Measurements from ENCODE around the gene STXBP1.
"Not testable (repeated sequence)": the region's sequence is repeated elsewhere in the genome, so short reads cannot be mapped to it uniquely, and the experiment has no call there.

Gene STXBP1

GRCh38 chr9:127577194-127577593, 34.9 kb upstream of the STXBP1 start:
- DNase-seq (ENCODE audit: low spot score) = not testable (repeated sequence)

- DNase-seq (ENCODE audit: low spot score) = no peak
Measured at GRCh38 chr9:127578627-127578951, 33.5 kb upstream of the STXBP1 start.

GRCh38 chr9:127578952-127579853, 32.9 kb upstream of the STXBP1 start:
- no peak for DNase-seq (ENCODE audit: low spot score)

GRCh38 chr9:127580366-127580765, 31.7 kb upstream of the STXBP1 start:
- DNase-seq (ENCODE audit: low spot score) = no peak

GRCh38 chr9:127580879-127581475, 31.1 kb upstream of the STXBP1 start:
- no peak for DNase-seq (ENCODE audit: low spot score)

- DNase-seq (ENCODE audit: low spot score) = not testable (repeated sequence)
Measured at GRCh38 chr9:127584474-127584805, 27.6 kb upstream of the STXBP1 start.

- DNase-seq (ENCODE audit: low spot score) = no peak
Measured at GRCh38 chr9:127585161-127585819, 26.8 kb upstream of the STXBP1 start.

GRCh38 chr9:127586096-127586495, 26.0 kb upstream of the STXBP1 start:
- no peak for DNase-seq (ENCODE audit: low spot score)

- peak; percentile 44 for DNase-seq (ENCODE audit: low spot score)
Measured at GRCh38 chr9:127586537-127586936, 25.5 kb upstream of the STXBP1 start.

- DNase-seq (ENCODE audit: low spot score) = no peak
Measured at GRCh38 chr9:127587966-127588365, 24.1 kb upstream of the STXBP1 start.

GRCh38 chr9:127588740-127589506, 23.2 kb upstream of the STXBP1 start:
- no peak for DNase-seq (ENCODE audit: low spot score)

GRCh38 chr9:127589955-127590370, 22.1 kb upstream of the STXBP1 start:
- no peak for DNase-seq (ENCODE audit: low spot score)

- DNase-seq (ENCODE audit: low spot score) = no peak
Measured at GRCh38 chr9:127595611-127596010, 16.5 kb upstream of the STXBP1 start.

GRCh38 chr9:127598839-127599549, 13.1 kb upstream of the STXBP1 start:
- no peak for DNase-seq (ENCODE audit: low spot score)

GRCh38 chr9:127599550-127599891, 12.6 kb upstream of the STXBP1 start:
- no peak for DNase-seq (ENCODE audit: low spot score)

- DNase-seq (ENCODE audit: low spot score) = no peak
Measured at GRCh38 chr9:127603226-127603625, 8.9 kb upstream of the STXBP1 start.

GRCh38 chr9:127606043-127606442, 6.0 kb upstream of the STXBP1 start:
- DNase-seq (ENCODE audit: low spot score) = no peak

GRCh38 chr9:127608104-127608966, 3.7 kb upstream of the STXBP1 start:
- DNase-seq (ENCODE audit: low spot score) = peak; percentile 95

GRCh38 chr9:127611603-127611898, 526 bp upstream of the STXBP1 start:
- DNase-seq (ENCODE audit: low spot score) = no peak

GRCh38 chr9:127612939-127613582, 984 bp downstream of the STXBP1 start:
- no peak for DNase-seq (ENCODE audit: low spot score)

- no peak for DNase-seq (ENCODE audit: low spot score)
Measured at GRCh38 chr9:127613583-127613954, 1.5 kb downstream of the STXBP1 start.
